GM12878 (cell line): Measurements from ENCODE around the gene AP1M2. TPM values are rescaled to one million over a fixed set of nuclear protein-coding genes. Genes with fewer than 3 reads are reported as not detected.

Source experiments
- CBFB ChIP-seq: IDR thresholded peaks from 2 replicates; pipeline ENCODE4 v1.6.1; 2016; ENCODE audit warnings: antibody characterized with exemption, low read depth
- CHD2 ChIP-seq: IDR thresholded peaks from 2 replicates; pipeline ENCODE4 v1.6.1; 2011; ENCODE audit warnings: low read depth, low read length, improper control_type of control experiment, borderline replicate concordance
- ESRRA ChIP-seq: IDR thresholded peaks from 2 replicates; pipeline ENCODE4 v1.6.1; 2012; ENCODE audit warnings: mild to moderate bottlenecking, low read length, improper control_type of control experiment
- ETV6 ChIP-seq, 2 experiments: fragments of 450-650 bp in 1 of 2; IDR thresholded peaks in 1 of 2; conservative IDR thresholded peaks in 1 of 2; 2 replicates each; pipeline ENCODE4 v1.6.1; 2014; ENCODE audit warnings: antibody characterized with exemption in 1 of 2, borderline replicate concordance in 1 of 2, low read depth in 1 of 2, mild to moderate bottlenecking in 1 of 2, moderate library complexity in 1 of 2
- HSF1 ChIP-seq: fragments of 150-350 bp; IDR thresholded peaks from 2 replicates; pipeline ENCODE4 v1.6.1; 2014; ENCODE audit warnings: mild to moderate bottlenecking, low read depth, low read length
- JUND ChIP-seq: IDR thresholded peaks from 2 replicates; pipeline ENCODE4 v1.6.1; 2012; ENCODE audit warnings: low read depth, mild to moderate bottlenecking, low read length, improper control_type of control experiment, moderate library complexity
- NFYB ChIP-seq: IDR thresholded peaks from 2 replicates; pipeline ENCODE4 v1.6.1; 2011; ENCODE audit warnings: low read depth, mild to moderate bottlenecking, low read length, improper control_type of control experiment, moderate library complexity; ENCODE audit not compliant: insufficient read depth
- NR2F1 ChIP-seq: fragments of 450-650 bp; conservative IDR thresholded peaks from 2 replicates; pipeline ENCODE4 v1.6.1; 2017; ENCODE audit warnings: mild to moderate bottlenecking
- NRF1 ChIP-seq: conservative IDR thresholded peaks from 2 replicates; pipeline ENCODE4 v1.6.1; 2011; ENCODE audit warnings: mild to moderate bottlenecking, low read depth, low read length, improper control_type of control experiment
- POLR2AphosphoS5 ChIP-seq: IDR thresholded peaks from 2 replicates; pipeline ENCODE4 v1.6.1; 2011; ENCODE audit warnings: mild to moderate bottlenecking, low read length, inconsistent platforms
- SMC3 ChIP-seq: IDR thresholded peaks from 2 replicates; pipeline ENCODE4 v1.6.1; 2011; ENCODE audit warnings: low read length, improper control_type of control experiment, borderline replicate concordance
- polyA plus RNA-seq, 11 experiments: library from polyadenylated mRNA; depleted of rRNA in 4 of 11; unstranded in 6 of 11; stranded (reverse) in 5 of 11; fragments of >200 nt; fragmentation: Nextera tagmentation in 4 of 11; fragmentation: Illumina TruSeq in 1 of 11; extraction: Ambion mirVana in 4 of 11; extraction: Trizol in 1 of 11; gene quantifications; 1 replicate in 1 of 11; 2 replicates in 10 of 11; pipeline versions ENCODE4 v1.2.1 to v1.2.3, GENCODE V29; 2011 to 2016; ENCODE audit warnings: inconsistent platforms in 2 of 11, missing spikeins in 2 of 11, low read depth in 1 of 11
- total RNA-seq, 4 experiments: library from RNA; depleted of rRNA in 3 of 4; stranded (reverse); fragments of >200 nt in 3 of 4; fragmentation: Illumina TruSeq in 1 of 4; extraction: Trizol in 1 of 4; gene quantifications; 2 replicates each; pipeline versions ENCODE4 v1.2.1 to v1.2.3, GENCODE V29; 2013 to 2021
- TF ChIP-seq, protein P1 (sequence below): IDR thresholded peaks from 2 replicates; pipeline ENCODE4 v1.6.1; 2011; ENCODE audit warnings: borderline replicate concordance, low read depth, mild to moderate bottlenecking, moderate library complexity, low read length; ENCODE audit not compliant: insufficient read depth, poor library complexity, severe bottlenecking
- TF ChIP-seq, protein P2 (sequence below): fragments of 450-650 bp; IDR thresholded peaks from 2 replicates; pipeline ENCODE4 v1.6.1; 2017; ENCODE audit warnings: antibody characterized with exemption, mild to moderate bottlenecking, moderate library complexity
- TF ChIP-seq, protein P3 (sequence below): fragments of 450-650 bp; IDR thresholded peaks from 2 replicates; pipeline ENCODE4 v1.6.1; 2018; ENCODE audit warnings: mild to moderate bottlenecking, low read depth, moderate library complexity; ENCODE audit not compliant: partially characterized antibody
- TF ChIP-seq, protein P4 (sequence below): fragments of 450-650 bp; IDR thresholded peaks from 2 replicates; pipeline ENCODE4 v1.6.1; 2018; ENCODE audit warnings: borderline replicate concordance, mild to moderate bottlenecking; ENCODE audit not compliant: partially characterized antibody

The AP1M2 gene
- total and polyA plus RNA-seq, 10 of the 15 experiments (the other 5 are each of a cell fraction or from before 2014, with no cell fraction given): 0.72 TPM; not detected in 9

DNA sequence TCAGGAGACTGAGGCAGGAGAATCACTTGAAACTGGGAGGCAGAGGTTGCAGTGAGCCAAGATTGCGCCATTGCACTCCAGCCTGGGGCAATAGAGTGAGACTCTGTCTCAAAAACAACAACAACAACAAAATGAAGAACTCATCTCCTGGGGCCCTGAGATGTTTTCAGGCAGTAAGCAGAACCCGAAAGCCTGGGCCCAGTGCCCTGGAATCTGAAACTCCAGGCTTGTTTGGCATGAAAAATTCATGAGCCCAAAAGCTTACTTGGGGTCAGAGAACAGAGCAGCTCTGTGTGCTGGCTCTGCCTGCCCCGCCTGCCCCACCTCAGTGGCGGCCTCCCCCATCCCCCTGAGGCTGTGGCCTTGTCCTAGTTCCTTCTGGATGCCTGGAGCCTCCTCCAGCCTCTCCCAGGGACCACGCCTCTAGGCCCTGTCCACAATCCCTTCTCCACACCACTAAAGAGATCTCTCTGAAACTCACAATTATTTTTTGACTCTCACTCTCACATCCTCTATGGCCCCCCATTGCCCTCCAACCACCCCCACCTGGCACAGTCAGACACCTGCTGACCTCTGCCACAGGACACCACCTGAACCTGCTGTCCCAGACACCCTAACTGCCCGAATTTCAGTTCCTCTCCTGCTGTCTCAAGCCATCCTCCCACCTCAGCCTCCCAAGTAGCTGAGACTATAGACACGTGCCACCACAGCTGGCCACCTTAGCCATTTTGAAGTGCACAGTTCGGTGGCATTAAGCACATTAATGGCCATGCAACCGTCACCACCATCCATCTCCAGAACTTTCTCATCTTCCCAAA is 6.9 kb upstream of the AP1M2 start (continued):
- TF ChIP-seq, protein P1, sequence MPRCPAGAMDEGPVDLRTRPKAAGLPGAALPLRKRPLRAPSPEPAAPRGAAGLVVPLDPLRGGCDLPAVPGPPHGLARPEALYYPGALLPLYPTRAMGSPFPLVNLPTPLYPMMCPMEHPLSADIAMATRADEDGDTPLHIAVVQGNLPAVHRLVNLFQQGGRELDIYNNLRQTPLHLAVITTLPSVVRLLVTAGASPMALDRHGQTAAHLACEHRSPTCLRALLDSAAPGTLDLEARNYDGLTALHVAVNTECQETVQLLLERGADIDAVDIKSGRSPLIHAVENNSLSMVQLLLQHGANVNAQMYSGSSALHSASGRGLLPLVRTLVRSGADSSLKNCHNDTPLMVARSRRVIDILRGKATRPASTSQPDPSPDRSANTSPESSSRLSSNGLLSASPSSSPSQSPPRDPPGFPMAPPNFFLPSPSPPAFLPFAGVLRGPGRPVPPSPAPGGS: peak; percentile 12
- TF ChIP-seq ETV6 (conservative IDR thresholded peaks at IDR 0.05 in 1 of 2, IDR thresholded peaks at IDR 0.05 in 1 of 2; ENCODE audit: borderline replicate concordance in 1 of 2, low read depth in 1 of 2) (no peak), HSF1 (no peak), NR2F1 (peak; percentile 93), NFYB (no peak), ESRRA (no peak), JUND (no peak), CBFB (no peak), NRF1 (no peak), POLR2AphosphoS5 (no peak), CHD2 (peak; percentile 10; the same call in 1 of the 2 replicates), SMC3 (no peak)
- TF ChIP-seq, protein P2, sequence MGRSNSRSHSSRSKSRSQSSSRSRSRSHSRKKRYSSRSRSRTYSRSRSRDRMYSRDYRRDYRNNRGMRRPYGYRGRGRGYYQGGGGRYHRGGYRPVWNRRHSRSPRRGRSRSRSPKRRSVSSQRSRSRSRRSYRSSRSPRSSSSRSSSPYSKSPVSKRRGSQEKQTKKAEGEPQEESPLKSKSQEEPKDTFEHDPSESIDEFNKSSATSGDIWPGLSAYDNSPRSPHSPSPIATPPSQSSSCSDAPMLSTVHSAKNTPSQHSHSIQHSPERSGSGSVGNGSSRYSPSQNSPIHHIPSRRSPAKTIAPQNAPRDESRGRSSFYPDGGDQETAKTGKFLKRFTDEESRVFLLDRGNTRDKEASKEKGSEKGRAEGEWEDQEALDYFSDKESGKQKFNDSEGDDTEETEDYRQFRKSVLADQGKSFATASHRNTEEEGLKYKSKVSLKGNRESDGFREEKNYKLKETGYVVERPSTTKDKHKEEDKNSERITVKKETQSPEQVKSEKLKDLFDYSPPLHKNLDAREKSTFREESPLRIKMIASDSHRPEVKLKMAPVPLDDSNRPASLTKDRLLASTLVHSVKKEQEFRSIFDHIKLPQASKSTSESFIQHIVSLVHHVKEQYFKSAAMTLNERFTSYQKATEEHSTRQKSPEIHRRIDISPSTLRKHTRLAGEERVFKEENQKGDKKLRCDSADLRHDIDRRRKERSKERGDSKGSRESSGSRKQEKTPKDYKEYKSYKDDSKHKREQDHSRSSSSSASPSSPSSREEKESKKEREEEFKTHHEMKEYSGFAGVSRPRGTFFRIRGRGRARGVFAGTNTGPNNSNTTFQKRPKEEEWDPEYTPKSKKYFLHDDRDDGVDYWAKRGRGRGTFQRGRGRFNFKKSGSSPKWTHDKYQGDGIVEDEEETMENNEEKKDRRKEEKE: no peak
- TF ChIP-seq, protein P3, sequence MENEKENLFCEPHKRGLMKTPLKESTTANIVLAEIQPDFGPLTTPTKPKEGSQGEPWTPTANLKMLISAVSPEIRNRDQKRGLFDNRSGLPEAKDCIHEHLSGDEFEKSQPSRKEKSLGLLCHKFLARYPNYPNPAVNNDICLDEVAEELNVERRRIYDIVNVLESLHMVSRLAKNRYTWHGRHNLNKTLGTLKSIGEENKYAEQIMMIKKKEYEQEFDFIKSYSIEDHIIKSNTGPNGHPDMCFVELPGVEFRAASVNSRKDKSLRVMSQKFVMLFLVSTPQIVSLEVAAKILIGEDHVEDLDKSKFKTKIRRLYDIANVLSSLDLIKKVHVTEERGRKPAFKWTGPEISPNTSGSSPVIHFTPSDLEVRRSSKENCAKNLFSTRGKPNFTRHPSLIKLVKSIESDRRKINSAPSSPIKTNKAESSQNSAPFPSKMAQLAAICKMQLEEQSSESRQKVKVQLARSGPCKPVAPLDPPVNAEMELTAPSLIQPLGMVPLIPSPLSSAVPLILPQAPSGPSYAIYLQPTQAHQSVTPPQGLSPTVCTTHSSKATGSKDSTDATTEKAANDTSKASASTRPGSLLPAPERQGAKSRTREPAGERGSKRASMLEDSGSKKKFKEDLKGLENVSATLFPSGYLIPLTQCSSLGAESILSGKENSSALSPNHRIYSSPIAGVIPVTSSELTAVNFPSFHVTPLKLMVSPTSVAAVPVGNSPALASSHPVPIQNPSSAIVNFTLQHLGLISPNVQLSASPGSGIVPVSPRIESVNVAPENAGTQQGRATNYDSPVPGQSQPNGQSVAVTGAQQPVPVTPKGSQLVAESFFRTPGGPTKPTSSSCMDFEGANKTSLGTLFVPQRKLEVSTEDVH: no peak
- TF ChIP-seq, protein P4, sequence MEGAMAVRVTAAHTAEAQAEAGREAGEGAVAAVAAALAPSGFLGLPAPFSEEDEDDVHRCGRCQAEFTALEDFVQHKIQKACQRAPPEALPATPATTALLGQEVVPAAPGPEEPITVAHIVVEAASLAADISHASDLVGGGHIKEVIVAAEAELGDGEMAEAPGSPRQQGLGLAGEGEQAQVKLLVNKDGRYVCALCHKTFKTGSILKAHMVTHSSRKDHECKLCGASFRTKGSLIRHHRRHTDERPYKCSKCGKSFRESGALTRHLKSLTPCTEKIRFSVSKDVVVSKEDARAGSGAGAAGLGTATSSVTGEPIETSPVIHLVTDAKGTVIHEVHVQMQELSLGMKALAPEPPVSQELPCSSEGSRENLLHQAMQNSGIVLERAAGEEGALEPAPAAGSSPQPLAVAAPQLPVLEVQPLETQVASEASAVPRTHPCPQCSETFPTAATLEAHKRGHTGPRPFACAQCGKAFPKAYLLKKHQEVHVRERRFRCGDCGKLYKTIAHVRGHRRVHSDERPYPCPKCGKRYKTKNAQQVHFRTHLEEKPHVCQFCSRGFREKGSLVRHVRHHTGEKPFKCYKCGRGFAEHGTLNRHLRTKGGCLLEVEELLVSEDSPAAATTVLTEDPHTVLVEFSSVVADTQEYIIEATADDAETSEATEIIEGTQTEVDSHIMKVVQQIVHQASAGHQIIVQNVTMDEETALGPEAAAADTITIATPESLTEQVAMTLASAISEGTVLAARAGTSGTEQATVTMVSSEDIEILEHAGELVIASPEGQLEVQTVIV: no peak
